ENCODE data around the gene PLXDC2. TPM values are rescaled to one million over a fixed set of nuclear protein-coding genes. Genes with fewer than 3 reads are reported as not detected.

The PLXDC2 gene
- total RNA-seq, 1 donor from 2014 or later = 51.3 TPM

DNA sequence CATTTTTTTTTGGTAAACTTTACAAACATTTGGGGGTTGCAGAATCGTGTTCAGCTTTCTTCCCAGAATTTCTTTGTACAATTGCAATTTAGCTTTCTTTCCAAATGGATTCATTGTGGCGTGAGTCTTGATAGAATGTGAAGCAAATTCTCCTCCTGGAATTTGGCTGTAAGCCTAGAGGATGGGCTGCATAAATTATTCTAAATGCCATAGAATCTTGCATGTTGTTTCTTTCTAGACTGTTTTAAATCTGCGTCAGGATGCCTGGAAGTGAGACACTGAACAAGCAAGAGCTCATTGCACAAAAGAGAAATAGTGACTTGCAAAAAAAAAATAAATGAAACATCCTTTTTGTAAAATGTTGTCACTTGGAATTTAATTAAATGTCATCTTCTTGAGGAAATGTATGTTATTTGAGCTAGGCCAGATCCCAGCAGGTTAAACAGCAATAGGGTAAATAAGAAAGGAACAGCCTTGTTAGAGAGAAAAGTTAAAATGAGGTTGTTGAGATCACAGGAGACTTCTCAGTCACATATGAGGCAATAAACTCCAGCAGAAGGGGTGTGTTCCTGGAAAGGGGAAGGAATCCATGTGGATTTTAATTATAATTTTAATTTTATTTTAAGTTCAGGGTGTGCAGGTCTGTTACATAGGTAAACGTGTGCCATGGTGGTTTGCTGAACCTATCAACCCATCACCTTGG, 483.0 kb downstream of the PLXDC2 start:
- Histone ChIP-seq H3K27ac (no peak overlapping the region), H3K36me3 (no peaks in the 10 kb centered on the region), H3K27me3 (no peaks in the 10 kb centered on the region), H3K4me3 (no peak overlapping the region), H3K4me1 (no peaks in the 10 kb centered on the region), H3K9me3 (no peaks in the 10 kb centered on the region)
- no peak for TF ChIP-seq POLR2A (IDR thresholded peaks at IDR 0.05)
- TF ChIP-seq, protein P1, sequence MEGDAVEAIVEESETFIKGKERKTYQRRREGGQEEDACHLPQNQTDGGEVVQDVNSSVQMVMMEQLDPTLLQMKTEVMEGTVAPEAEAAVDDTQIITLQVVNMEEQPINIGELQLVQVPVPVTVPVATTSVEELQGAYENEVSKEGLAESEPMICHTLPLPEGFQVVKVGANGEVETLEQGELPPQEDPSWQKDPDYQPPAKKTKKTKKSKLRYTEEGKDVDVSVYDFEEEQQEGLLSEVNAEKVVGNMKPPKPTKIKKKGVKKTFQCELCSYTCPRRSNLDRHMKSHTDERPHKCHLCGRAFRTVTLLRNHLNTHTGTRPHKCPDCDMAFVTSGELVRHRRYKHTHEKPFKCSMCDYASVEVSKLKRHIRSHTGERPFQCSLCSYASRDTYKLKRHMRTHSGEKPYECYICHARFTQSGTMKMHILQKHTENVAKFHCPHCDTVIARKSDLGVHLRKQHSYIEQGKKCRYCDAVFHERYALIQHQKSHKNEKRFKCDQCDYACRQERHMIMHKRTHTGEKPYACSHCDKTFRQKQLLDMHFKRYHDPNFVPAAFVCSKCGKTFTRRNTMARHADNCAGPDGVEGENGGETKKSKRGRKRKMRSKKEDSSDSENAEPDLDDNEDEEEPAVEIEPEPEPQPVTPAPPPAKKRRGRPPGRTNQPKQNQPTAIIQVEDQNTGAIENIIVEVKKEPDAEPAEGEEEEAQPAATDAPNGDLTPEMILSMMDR (IDR thresholded peaks at IDR 0.05) = no peak
- DNase-seq (ENCODE audit: extremely low spot score in 2 of 2) = no peak
- intact Hi-C loops (cut with DNase I) = no loop called here

- no peak for DNase-seq (ENCODE audit: extremely low spot score in 2 of 2)
- Histone ChIP-seq H3K27ac (no peak overlapping the region), H3K4me1 (no peaks in the 10 kb centered on the region), H3K27me3 (no peaks in the 10 kb centered on the region), H3K4me3 (no peak overlapping the region), H3K36me3 (no peaks in the 10 kb centered on the region), H3K9me3 (no peaks in the 10 kb centered on the region)
- TF ChIP-seq POLR2AphosphoS5 (IDR thresholded peaks at IDR 0.05; ENCODE audit: insufficient read depth in 1 of 2, low read depth in 1 of 2) = no peak
- TF ChIP-seq, protein P1 (IDR thresholded peaks at IDR 0.05) = no peak
- no peak for TF ChIP-seq POLR2A (IDR thresholded peaks at IDR 0.05)
- intact Hi-C loops (cut with DNase I) = no loop called here
These were observed 484.5 kb downstream of the PLXDC2 start for GRCh38 chr10:20300735-20301134.

- TF ChIP-seq, protein P1 (IDR thresholded peaks at IDR 0.05) = no peak
- no peak for TF ChIP-seq POLR2A (IDR thresholded peaks at IDR 0.05)
- no peak for TF ChIP-seq POLR2AphosphoS5 (IDR thresholded peaks at IDR 0.05; ENCODE audit: insufficient read depth in 1 of 2, low read depth in 1 of 2)
- DNase-seq (ENCODE audit: extremely low spot score in 2 of 2) = no peak
- Histone ChIP-seq H3K4me3 (no peak overlapping the region), H3K27ac (no peak overlapping the region), H3K9me3 (no peaks in the 10 kb centered on the region), H3K4me1 (no peaks in the 10 kb centered on the region), H3K27me3 (no peaks in the 10 kb centered on the region), H3K36me3 (no peaks in the 10 kb centered on the region)
- intact Hi-C loops (cut with DNase I) = no loop called here
These were observed 485.8 kb downstream of the PLXDC2 start for GRCh38 chr10:20302033-20302432.

- intact Hi-C loops (cut with DNase I) = no loop called here
- H3K27me3 ChIP-seq = no peaks in the 10 kb centered on the region
- H3K9me3 ChIP-seq = no peaks in the 10 kb centered on the region
- no peak for DNase-seq (ENCODE audit: extremely low spot score in 2 of 2)
- no peak overlapping the region for H3K27ac ChIP-seq
- no peaks in the 10 kb centered on the region for H3K36me3 ChIP-seq
- TF ChIP-seq POLR2AphosphoS5 (IDR thresholded peaks at IDR 0.05; ENCODE audit: insufficient read depth in 1 of 2, low read depth in 1 of 2) = no peak
- TF ChIP-seq POLR2A (IDR thresholded peaks at IDR 0.05) = no peak
- TF ChIP-seq, protein P1 (IDR thresholded peaks at IDR 0.05) = no peak
- H3K4me1 ChIP-seq = no peaks in the 10 kb centered on the region
- no peak overlapping the region for H3K4me3 ChIP-seq
These were observed 487.4 kb downstream of the PLXDC2 start for GRCh38 chr10:20303453-20304152.

- intact Hi-C loops (cut with DNase I) = no loop called here
These were observed 497.4 kb downstream of the PLXDC2 start for GRCh38 chr10:20313665-20314064.

More at GRCh38 chr10:20313665-20314064, 497.4 kb downstream of the PLXDC2 start:
- no peaks in the 10 kb centered on the region for H3K4me1 ChIP-seq
- TF ChIP-seq, protein P1 (IDR thresholded peaks at IDR 0.05) = no peak
- TF ChIP-seq POLR2A (IDR thresholded peaks at IDR 0.05) (no peak), POLR2AphosphoS5 (IDR thresholded peaks at IDR 0.05; ENCODE audit: insufficient read depth in 1 of 2, low read depth in 1 of 2) (no peak)
- no peak overlapping the region for H3K4me3 ChIP-seq
- no peaks in the 10 kb centered on the region for H3K27me3 ChIP-seq
- no peaks in the 10 kb centered on the region for H3K9me3 ChIP-seq
- no peak overlapping the region for H3K27ac ChIP-seq
- DNase-seq (ENCODE audit: extremely low spot score in 2 of 2) = no peak
- H3K36me3 ChIP-seq = no peaks in the 10 kb centered on the region

Data from vagina (tissue), 2 donors.